Skin of body (tissue), 2 donors: ENCODE measurements around the gene SNRNP200. TPM values are rescaled to one million over a fixed set of nuclear protein-coding genes. Genes with fewer than 3 reads are reported as not detected.
A peak's percentile ranks its signal among the peaks of the same experiment; 100 is the strongest.

Experiments used
- DNase-seq: peaks from one replicate; lab custom pipeline; 2025; lab: John Stamatoyannopoulos, UW
- total RNA-seq: library from RNA; depleted of rRNA; stranded (reverse); fragments of >200 nt; gene quantifications from one replicate; pipeline ENCODE4 v1.2.3, GENCODE V29; 2014

The SNRNP200 gene
- 61.2 TPM for total RNA-seq

GRCh38 chr2:96305091-96305978 is at the start of gene SNRNP200:
TSS of gene SNRNP200 (minus strand) at chr2:96305546. CDS start at chr2:96305437, 109 bp downstream.
- DNase-seq = peak; percentile 80

- no peak for DNase-seq
Observed at GRCh38 chr2:96354492-96354891, 49.1 kb upstream of the SNRNP200 start.

- peak; percentile 95 for DNase-seq
Observed at GRCh38 chr2:96353606-96354101, 48.3 kb upstream of the SNRNP200 start.

DNA sequence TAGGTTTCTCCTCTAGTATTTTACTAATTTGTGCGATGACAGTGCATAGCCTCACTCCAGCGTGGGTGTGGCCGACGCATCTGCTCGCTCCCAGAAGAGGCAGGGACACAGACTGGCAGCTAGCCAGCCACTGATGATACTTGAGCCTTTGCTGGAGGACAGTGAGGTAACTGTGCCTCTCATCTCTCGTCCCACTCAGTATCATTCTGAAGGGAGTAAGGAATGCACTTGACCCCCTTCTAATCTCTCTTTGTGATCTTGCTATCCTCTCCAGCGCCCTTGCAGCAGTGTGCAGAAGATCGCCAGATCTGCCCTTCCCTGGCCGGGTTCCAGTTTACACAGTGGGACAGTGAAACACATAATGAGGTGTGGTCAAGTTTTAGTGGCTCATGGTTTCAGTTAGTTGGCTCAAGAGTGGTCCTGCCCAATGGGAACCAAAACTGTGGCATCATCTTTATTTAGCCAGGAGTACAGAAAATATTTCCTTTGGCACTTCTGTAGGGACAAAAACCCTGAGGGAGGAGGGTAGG is 47.8 kb upstream of the SNRNP200 start:
- peak; percentile 70 for DNase-seq

DNA sequence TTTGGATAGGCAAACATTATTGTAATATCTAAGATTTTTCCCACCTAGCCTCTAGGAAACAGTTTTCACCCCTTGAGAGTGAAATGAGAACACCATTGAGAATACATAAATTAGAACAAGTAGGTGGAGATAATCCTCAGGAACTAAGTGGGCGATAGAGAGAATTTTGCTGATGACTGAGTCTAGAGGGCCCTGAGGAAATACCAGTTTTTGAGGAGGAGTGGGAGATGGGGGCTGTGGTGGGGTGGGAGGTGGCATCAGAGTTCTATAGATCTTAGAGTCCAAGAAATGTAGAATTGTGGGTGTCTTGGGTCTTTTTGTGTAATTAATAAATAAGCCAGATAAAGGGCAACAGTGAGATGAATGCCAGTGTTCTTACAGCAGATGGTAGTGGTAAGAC is 42.0 kb upstream of the SNRNP200 start:
- DNase-seq = no peak

GRCh38 chr2:96345868-96346462 is 40.6 kb upstream of the SNRNP200 start:
- DNase-seq = no peak

DNA sequence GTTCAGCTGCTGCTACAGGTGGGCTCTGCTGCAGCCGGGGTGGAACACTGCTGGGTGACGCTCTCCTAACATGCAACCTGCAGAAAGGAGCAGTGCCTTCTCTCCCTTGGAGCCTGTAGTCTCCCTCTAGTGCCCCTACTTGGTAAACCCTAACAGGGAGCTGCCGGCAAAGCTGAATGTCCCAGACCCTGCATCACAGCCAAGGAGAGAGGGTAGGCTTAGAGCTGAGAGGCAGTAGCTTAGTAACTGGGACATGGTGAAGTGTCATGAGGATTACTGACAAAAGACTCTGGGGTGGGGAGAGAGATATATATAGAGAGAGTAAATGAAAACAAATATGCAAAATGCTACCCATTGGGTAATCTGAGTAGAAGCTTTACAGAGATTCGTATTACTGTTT is 40.1 kb upstream of the SNRNP200 start:
- no peak for DNase-seq

DNA sequence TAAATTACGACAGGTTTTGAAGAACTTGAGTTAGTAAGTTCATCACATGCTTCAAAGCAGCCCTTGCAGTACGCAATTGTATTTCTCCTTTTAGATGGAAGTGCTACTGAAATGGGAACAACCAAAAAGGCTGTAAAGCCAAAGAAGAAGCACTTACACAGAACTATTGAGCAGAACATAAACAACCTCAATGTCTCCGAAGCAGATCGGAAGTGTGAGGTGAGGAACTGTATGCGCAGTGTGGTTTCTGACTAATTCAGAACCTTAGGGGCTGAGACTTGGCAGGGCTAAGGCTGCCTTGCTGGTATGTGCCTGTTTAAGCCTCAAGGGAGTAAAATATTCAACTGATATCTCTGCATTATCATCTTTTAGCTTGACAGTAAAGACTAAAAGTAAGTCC is 38.7 kb upstream of the SNRNP200 start:
- no peak for DNase-seq

DNA sequence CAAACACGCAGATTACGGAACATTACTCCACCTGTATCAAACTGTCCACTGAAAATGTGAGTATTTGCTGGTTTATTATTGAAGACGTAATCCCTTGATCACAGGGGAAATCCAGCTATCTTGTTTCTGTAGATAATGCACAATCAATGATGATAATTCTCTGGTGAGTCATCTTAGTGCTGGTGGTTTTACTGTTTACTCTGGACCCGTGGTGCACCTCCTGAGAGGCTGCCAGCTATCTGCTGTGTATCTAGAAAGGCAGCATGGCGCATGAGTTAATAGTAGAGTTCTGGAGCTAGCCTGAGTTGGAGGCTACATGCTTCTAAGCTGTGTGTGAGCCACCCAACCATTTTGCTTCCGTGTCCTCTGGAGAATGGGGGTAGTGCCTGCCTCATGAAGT is 36.7 kb upstream of the SNRNP200 start:
- DNase-seq = no peak

- no peak for DNase-seq
Observed at GRCh38 chr2:96341641-96342040, 36.3 kb upstream of the SNRNP200 start.

DNA sequence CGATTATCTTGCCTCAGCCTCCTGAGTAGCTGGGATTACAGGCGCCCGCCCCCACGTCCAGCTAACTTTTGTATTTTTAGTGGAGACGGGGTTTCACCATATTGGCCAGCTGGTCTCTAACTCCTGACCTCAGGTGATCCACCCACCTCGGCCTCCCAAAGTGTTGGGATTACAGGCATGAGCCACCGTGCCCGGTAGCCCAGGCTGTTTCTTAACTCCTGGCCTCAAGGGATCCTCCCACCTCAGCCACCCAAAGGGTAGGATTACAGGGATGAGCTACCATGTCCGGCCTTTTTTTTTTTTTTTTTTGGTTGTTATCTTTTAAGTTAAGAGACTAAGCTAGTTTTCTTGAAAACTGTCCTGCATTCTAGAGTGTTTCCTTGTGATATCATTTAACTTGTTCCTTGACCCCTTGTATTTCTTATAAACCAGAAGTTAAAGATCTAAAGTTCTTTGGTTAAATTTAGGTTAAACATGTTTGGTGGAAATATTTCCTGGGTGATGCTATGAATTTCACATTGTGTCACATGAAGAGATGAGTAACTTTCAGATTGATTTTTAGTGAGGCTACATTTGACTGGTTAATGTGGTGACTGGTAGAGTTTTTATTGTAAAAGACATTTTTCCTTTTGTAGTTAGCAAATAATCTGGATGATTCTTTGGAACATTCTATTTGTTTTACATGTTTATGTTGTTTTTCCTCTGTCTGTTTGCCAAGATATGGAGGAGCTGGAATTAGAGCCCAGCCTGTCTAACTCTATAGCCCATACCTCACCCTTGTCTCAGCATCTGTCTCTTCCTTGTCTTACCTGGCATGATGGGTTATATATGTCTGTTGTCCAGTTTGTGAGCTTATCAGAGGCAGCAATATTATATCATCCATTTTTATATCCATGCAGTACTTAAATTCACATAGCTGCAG is 35.4 kb upstream of the SNRNP200 start:
- DNase-seq = no peak

DNA sequence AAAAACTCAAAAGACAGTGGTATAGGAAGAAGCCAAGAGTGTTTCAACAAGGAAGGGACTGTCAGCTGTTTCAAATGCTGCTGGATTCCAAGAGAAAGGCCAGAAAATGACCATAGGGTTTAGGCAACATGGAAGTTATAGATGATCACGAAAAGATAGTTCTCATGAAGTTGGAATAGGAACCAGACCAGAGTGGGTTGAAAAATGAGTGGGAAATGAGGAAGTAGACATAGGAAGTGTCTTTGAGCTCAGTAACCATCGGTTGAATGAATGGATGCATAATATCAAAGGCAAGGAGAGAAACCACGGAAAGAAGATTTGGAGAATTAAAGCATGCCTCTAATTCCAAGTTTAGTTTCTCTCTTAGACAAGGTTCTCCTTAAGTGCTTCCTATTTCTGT is 31.5 kb upstream of the SNRNP200 start:
- DNase-seq = no peak

- DNase-seq = no peak
Observed at GRCh38 chr2:96336104-96336775, 30.9 kb upstream of the SNRNP200 start.

- no peak for DNase-seq
Observed at GRCh38 chr2:96333708-96334107, 28.4 kb upstream of the SNRNP200 start.

DNA sequence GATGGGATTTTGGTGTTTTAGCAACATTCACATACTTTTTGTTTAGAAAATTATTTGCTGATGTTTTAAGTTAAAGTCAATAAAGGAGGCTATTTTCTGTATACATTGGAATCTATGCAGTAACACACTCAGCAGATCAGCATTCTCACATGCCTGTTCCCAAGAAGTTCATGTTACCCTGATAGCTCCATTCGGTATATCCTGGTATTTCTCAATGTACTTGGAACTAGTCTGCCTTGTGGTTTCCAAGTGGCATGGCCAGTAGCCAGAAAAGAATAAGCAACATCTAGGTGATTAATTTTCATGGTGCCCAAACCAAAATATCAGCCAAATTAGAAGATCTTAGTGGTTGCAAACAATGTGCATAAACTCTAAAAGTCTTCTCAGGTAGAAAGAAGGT is 25.1 kb upstream of the SNRNP200 start:
- no peak for DNase-seq

- no peak for DNase-seq
Observed at GRCh38 chr2:96329874-96330273, 24.5 kb upstream of the SNRNP200 start.

- DNase-seq = no peak
Observed at GRCh38 chr2:96329456-96329855, 24.1 kb upstream of the SNRNP200 start.

DNA sequence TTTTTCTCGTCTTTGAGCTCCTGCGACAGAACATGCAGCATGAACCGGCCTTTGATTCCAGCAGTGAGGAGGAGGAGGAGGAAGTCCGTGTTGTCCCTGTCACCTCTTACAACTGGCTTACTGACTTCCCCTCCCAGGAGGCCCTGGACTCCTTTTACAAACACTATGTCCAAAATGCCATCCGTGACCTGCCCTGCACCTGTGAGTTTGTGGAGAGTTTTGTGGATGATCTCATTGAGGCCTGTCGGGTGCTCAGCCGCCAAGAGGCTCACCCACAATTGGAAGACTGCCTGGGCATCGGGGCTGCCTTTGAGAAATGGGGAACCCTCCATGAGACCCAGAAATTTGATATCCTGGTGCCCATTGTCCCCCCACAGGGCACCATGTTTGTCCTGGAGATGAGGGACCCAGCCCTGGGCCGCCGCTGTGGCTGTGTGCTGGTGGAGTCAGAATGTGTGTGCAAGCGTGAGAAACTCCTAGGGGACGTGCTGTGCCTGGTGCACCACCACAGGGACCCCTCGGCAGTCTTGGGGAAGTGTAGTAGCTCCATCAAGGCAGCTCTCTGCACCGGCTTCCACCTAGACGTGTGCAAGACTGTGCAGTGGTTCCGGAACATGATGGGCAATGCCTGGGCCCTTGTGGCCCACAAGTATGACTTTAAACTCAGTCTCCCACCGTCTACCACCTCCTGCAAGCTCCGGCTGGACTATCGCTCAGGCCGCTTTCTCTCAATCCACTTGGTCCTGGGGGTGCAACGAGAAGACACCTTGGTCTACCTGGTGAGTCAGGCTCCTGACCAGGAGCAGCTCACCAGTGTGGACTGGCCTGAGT is 21.9 kb upstream of the SNRNP200 start:
- no peak for DNase-seq

- DNase-seq = no peak
Observed at GRCh38 chr2:96326564-96326963, 21.2 kb upstream of the SNRNP200 start.

GRCh38 chr2:96325884-96326255 is 20.5 kb upstream of the SNRNP200 start:
- no peak for DNase-seq
